ENCODE results near the gene MUC5B.

Gene MUC5B

GRCh38 chr11:1194977-1195681 is 27.7 kb upstream of the MUC5B start:
- no peak overlapping the region for H3K4me3 ChIP-seq (ENCODE audit: low read depth, low read length)
- DNase-seq (ENCODE audit: low read depth): no peak
- no peak for TF ChIP-seq CTCF (IDR thresholded peaks at IDR 0.05; ENCODE audit: insufficient read depth, low read depth, low read length, missing control alignments)

- DNase-seq (ENCODE audit: low read depth): no peak
- no peak overlapping the region for H3K4me3 ChIP-seq (ENCODE audit: low read depth, low read length)
- no peak for TF ChIP-seq CTCF (IDR thresholded peaks at IDR 0.05; ENCODE audit: insufficient read depth, low read depth, low read length, missing control alignments)
Measured at GRCh38 chr11:1195682-1196515, 27.0 kb upstream of the MUC5B start.

GRCh38 chr11:1196516-1197391 is 26.1 kb upstream of the MUC5B start:
- DNase-seq (ENCODE audit: low read depth): no peak
- no peak for TF ChIP-seq CTCF (IDR thresholded peaks at IDR 0.05; ENCODE audit: insufficient read depth, low read depth, low read length, missing control alignments)
- H3K4me3 ChIP-seq (ENCODE audit: low read depth, low read length): no peak overlapping the region

GRCh38 chr11:1197431-1197885 is 25.4 kb upstream of the MUC5B start:
- TF ChIP-seq CTCF (IDR thresholded peaks at IDR 0.05; ENCODE audit: insufficient read depth, low read depth, low read length, missing control alignments): no peak
- no peak for DNase-seq (ENCODE audit: low read depth)
- H3K4me3 ChIP-seq (ENCODE audit: low read depth, low read length): no peak overlapping the region

GRCh38 chr11:1197886-1198560 is 24.8 kb upstream of the MUC5B start:
- no peak overlapping the region for H3K4me3 ChIP-seq (ENCODE audit: low read depth, low read length)
- DNase-seq (ENCODE audit: low read depth): no peak
- no peak for TF ChIP-seq CTCF (IDR thresholded peaks at IDR 0.05; ENCODE audit: insufficient read depth, low read depth, low read length, missing control alignments)

GRCh38 chr11:1198561-1199240 is 24.2 kb upstream of the MUC5B start:
- no peak for TF ChIP-seq CTCF (IDR thresholded peaks at IDR 0.05; ENCODE audit: insufficient read depth, low read depth, low read length, missing control alignments)
- no peak overlapping the region for H3K4me3 ChIP-seq (ENCODE audit: low read depth, low read length)
- DNase-seq (ENCODE audit: low read depth): no peak

Data from GM12865 (cell line).